Measurements from ENCODE around the gene OR10J4.

Gene OR10J4

GRCh38 chr1:159431904-159432303 is at the start of gene OR10J4:
Gene OR10J4, plus strand, starts transcription at chr1:159432204.
- Histone ChIP-seq H3K4me1 (ENCODE audit: insufficient read depth, insufficient read length) (no peaks in the 10 kb centered on the region), H3K9me3 (ENCODE audit: insufficient read depth, low read length) (no peaks in the 10 kb centered on the region), H3K9ac (ENCODE audit: insufficient read length, low read depth) (no peak within 1 kb of the TSS), H3K36me3 (ENCODE audit: insufficient read depth, insufficient read length, low read length) (no peaks in the 10 kb centered on the region), H3K4me3 (ENCODE audit: insufficient read length, low read depth) (no peak within 1 kb of the TSS), H3K27me3 (ENCODE audit: insufficient read depth, insufficient read length) (no peaks in the 10 kb centered on the region)
- DNase-seq (ENCODE audit: low read depth, low spot score) = no peak
- TF ChIP-seq SUZ12 (IDR thresholded peaks at IDR 0.05; ENCODE audit: extremely low read depth, insufficient read depth, insufficient read length) (no peak), ZNF274 (IDR thresholded peaks at IDR 0.05; ENCODE audit: low read depth, low read length) (no peak), YY1 (IDR thresholded peaks at IDR 0.05; ENCODE audit: insufficient read depth, insufficient read length) (no peak)

DNA sequence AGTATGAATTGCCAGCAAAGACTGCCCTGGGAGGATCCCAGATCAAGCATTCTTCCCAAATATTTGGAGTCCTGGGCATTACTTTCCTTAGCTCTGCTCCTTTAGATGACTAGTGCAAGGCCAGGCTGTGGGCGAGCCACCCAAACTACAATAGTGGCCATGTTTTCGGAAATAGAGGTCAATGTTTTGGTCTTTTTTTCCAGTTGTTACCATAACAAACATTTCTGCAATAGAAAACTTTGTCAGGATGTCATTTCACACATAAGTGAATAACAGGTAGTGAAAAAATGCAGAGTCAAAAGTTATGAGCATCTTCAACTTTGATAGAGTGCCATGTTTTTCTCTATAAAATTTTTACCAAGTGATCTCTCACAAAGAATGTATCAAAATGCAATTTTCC is 25.2 kb upstream of the OR10J4 start:
- Histone ChIP-seq H3K36me3 (ENCODE audit: insufficient read depth, insufficient read length, low read length) (no peaks in the 10 kb centered on the region), H3K4me1 (ENCODE audit: insufficient read depth, insufficient read length) (no peaks in the 10 kb centered on the region), H3K9me3 (ENCODE audit: insufficient read depth, low read length) (no peaks in the 10 kb centered on the region), H3K27me3 (ENCODE audit: insufficient read depth, insufficient read length) (no peaks in the 10 kb centered on the region), H3K4me3 (ENCODE audit: insufficient read length, low read depth) (no peak overlapping the region), H3K9ac (ENCODE audit: insufficient read length, low read depth) (no peak overlapping the region)
- no peak for TF ChIP-seq ZNF274 (IDR thresholded peaks at IDR 0.05; ENCODE audit: low read depth, low read length)
- TF ChIP-seq SUZ12 (IDR thresholded peaks at IDR 0.05; ENCODE audit: extremely low read depth, insufficient read depth, insufficient read length) = no peak
- TF ChIP-seq YY1 (IDR thresholded peaks at IDR 0.05; ENCODE audit: insufficient read depth, insufficient read length) = no peak
- DNase-seq (ENCODE audit: low read depth, low spot score) = no peak

GRCh38 chr1:159408862-159409400 is 23.1 kb upstream of the OR10J4 start:
- no peak for DNase-seq (ENCODE audit: low read depth, low spot score)
- TF ChIP-seq SUZ12 (IDR thresholded peaks at IDR 0.05; ENCODE audit: extremely low read depth, insufficient read depth, insufficient read length) (no peak), ZNF274 (IDR thresholded peaks at IDR 0.05; ENCODE audit: low read depth, low read length) (no peak), YY1 (IDR thresholded peaks at IDR 0.05; ENCODE audit: insufficient read depth, insufficient read length) (no peak)
- no peaks in the 10 kb centered on the region for H3K9me3 ChIP-seq (ENCODE audit: insufficient read depth, low read length)
- no peak overlapping the region for H3K4me3 ChIP-seq (ENCODE audit: insufficient read length, low read depth)
- no peak overlapping the region for H3K9ac ChIP-seq (ENCODE audit: insufficient read length, low read depth)
- H3K36me3 ChIP-seq (ENCODE audit: insufficient read depth, insufficient read length, low read length) = no peaks in the 10 kb centered on the region
- no peaks in the 10 kb centered on the region for H3K4me1 ChIP-seq (ENCODE audit: insufficient read depth, insufficient read length)
- H3K27me3 ChIP-seq (ENCODE audit: insufficient read depth, insufficient read length) = no peaks in the 10 kb centered on the region

DNA sequence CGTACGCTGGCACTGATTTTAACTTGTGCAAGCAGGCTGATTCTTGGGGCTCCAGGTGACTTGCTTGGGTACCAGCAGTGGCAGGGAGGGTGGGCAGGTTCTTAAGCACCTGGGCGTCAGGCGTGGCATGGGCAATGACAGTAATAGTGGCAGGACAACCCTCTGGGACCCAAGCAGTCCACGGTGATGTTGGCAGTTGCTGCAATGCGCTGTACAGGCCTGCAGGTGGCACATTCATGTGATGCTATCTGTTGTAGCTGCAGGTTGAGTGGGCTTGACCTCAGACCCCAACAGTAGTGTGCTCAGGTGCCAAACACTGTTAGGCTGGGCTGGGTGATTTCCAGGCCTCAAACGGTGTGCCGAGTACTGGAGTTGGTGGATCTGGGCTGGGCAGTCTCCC is 10.2 kb upstream of the OR10J4 start:
- peaks cover 10% of the 10 kb centered on the region; the same call in 1 of the 2 replicates for H3K9me3 ChIP-seq (ENCODE audit: insufficient read depth, low read length)
- H3K27me3 ChIP-seq (ENCODE audit: insufficient read depth, insufficient read length) = no peaks in the 10 kb centered on the region
- TF ChIP-seq SUZ12 (IDR thresholded peaks at IDR 0.05; ENCODE audit: extremely low read depth, insufficient read depth, insufficient read length) = no peak
- TF ChIP-seq YY1 (IDR thresholded peaks at IDR 0.05; ENCODE audit: insufficient read depth, insufficient read length) = no peak
- no peak for TF ChIP-seq ZNF274 (IDR thresholded peaks at IDR 0.05; ENCODE audit: low read depth, low read length)
- H3K4me1 ChIP-seq (ENCODE audit: insufficient read depth, insufficient read length) = no peaks in the 10 kb centered on the region
- no peaks in the 10 kb centered on the region for H3K36me3 ChIP-seq (ENCODE audit: insufficient read depth, insufficient read length, low read length)
- no peak overlapping the region for H3K9ac ChIP-seq (ENCODE audit: insufficient read length, low read depth)
- peak; percentile 6 for DNase-seq (ENCODE audit: low read depth, low spot score)
- no peak overlapping the region for H3K4me3 ChIP-seq (ENCODE audit: insufficient read length, low read depth)

DNA sequence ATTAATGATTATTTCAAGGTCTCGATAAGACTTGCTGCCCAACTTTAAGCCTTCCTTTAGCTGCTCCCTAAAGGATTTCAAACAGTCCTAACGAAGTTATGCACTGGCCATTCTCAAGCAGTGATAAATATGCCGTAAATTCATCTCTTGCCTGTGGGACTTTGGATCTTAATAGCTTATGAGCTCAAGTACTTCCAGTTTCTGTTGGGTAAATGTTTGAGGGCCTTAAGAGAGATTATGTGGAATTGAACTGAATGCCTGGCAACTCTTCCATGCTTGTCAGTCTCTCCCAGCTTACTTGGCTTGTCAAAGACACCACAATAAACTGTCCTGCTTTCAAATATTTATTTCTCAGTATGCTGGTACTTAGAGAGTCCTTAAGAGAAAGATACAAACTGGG is 3.5 kb upstream of the OR10J4 start:
- H3K27me3 ChIP-seq (ENCODE audit: insufficient read depth, insufficient read length) = no peaks in the 10 kb centered on the region
- H3K4me1 ChIP-seq (ENCODE audit: insufficient read depth, insufficient read length) = no peaks in the 10 kb centered on the region
- H3K9ac ChIP-seq (ENCODE audit: insufficient read length, low read depth) = no peak overlapping the region
- H3K4me3 ChIP-seq (ENCODE audit: insufficient read length, low read depth) = no peak overlapping the region
- no peak for TF ChIP-seq YY1 (IDR thresholded peaks at IDR 0.05; ENCODE audit: insufficient read depth, insufficient read length)
- no peak for TF ChIP-seq SUZ12 (IDR thresholded peaks at IDR 0.05; ENCODE audit: extremely low read depth, insufficient read depth, insufficient read length)
- TF ChIP-seq ZNF274 (IDR thresholded peaks at IDR 0.05; ENCODE audit: low read depth, low read length) = no peak
- H3K36me3 ChIP-seq (ENCODE audit: insufficient read depth, insufficient read length, low read length) = no peaks in the 10 kb centered on the region
- DNase-seq (ENCODE audit: low read depth, low spot score) = no peak
- H3K9me3 ChIP-seq (ENCODE audit: insufficient read depth, low read length) = no peaks in the 10 kb centered on the region

- Histone ChIP-seq H3K4me3 (ENCODE audit: insufficient read length, low read depth) (no peak overlapping the region), H3K9ac (ENCODE audit: insufficient read length, low read depth) (no peak overlapping the region), H3K27me3 (ENCODE audit: insufficient read depth, insufficient read length) (no peaks in the 10 kb centered on the region), H3K9me3 (ENCODE audit: insufficient read depth, low read length) (no peaks in the 10 kb centered on the region), H3K4me1 (ENCODE audit: insufficient read depth, insufficient read length) (no peaks in the 10 kb centered on the region), H3K36me3 (ENCODE audit: insufficient read depth, insufficient read length, low read length) (no peaks in the 10 kb centered on the region)
- TF ChIP-seq YY1 (IDR thresholded peaks at IDR 0.05; ENCODE audit: insufficient read depth, insufficient read length) (no peak), ZNF274 (IDR thresholded peaks at IDR 0.05; ENCODE audit: low read depth, low read length) (no peak), SUZ12 (IDR thresholded peaks at IDR 0.05; ENCODE audit: extremely low read depth, insufficient read depth, insufficient read length) (no peak)
- no peak for DNase-seq (ENCODE audit: low read depth, low spot score)
Observed at GRCh38 chr1:159429074-159429861, 2.7 kb upstream of the OR10J4 start.

DNA sequence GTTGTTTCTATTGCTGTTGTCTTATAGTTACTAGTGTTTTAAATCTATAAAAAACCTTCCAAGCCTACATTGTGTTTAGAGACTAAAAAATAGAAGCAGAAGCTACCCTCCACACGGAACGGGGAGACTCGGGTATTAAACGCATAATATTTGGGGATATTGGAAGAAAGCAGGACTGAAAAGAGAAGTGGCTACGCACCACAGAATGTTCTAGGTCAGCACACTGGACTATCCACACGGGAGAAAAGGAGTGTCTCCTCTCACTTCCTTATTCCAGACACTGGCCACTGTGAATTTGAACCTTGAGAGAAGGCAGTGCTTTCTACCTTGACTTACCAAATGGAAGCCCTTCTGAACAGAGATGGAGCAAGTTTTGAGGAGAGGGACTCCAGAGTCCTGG is 1.0 kb upstream of the OR10J4 start:
- TF ChIP-seq SUZ12 (IDR thresholded peaks at IDR 0.05; ENCODE audit: extremely low read depth, insufficient read depth, insufficient read length) (no peak), YY1 (IDR thresholded peaks at IDR 0.05; ENCODE audit: insufficient read depth, insufficient read length) (no peak), ZNF274 (IDR thresholded peaks at IDR 0.05; ENCODE audit: low read depth, low read length) (no peak)
- Histone ChIP-seq H3K4me1 (ENCODE audit: insufficient read depth, insufficient read length) (no peaks in the 10 kb centered on the region), H3K27me3 (ENCODE audit: insufficient read depth, insufficient read length) (no peaks in the 10 kb centered on the region), H3K9me3 (ENCODE audit: insufficient read depth, low read length) (no peaks in the 10 kb centered on the region), H3K9ac (ENCODE audit: insufficient read length, low read depth) (no peak overlapping the region), H3K4me3 (ENCODE audit: insufficient read length, low read depth) (no peak overlapping the region), H3K36me3 (ENCODE audit: insufficient read depth, insufficient read length, low read length) (no peaks in the 10 kb centered on the region)
- DNase-seq (ENCODE audit: low read depth, low spot score) = no peak
